ENCODE measurements around the gene KLRK1. TPM values are rescaled to one million over a fixed set of nuclear protein-coding genes. Genes with fewer than 3 reads are reported as not detected.

Gene KLRK1
- polyA plus RNA-seq, 1 of the 3 experiments (the other 2 are of a cell fraction): not detected

DNA sequence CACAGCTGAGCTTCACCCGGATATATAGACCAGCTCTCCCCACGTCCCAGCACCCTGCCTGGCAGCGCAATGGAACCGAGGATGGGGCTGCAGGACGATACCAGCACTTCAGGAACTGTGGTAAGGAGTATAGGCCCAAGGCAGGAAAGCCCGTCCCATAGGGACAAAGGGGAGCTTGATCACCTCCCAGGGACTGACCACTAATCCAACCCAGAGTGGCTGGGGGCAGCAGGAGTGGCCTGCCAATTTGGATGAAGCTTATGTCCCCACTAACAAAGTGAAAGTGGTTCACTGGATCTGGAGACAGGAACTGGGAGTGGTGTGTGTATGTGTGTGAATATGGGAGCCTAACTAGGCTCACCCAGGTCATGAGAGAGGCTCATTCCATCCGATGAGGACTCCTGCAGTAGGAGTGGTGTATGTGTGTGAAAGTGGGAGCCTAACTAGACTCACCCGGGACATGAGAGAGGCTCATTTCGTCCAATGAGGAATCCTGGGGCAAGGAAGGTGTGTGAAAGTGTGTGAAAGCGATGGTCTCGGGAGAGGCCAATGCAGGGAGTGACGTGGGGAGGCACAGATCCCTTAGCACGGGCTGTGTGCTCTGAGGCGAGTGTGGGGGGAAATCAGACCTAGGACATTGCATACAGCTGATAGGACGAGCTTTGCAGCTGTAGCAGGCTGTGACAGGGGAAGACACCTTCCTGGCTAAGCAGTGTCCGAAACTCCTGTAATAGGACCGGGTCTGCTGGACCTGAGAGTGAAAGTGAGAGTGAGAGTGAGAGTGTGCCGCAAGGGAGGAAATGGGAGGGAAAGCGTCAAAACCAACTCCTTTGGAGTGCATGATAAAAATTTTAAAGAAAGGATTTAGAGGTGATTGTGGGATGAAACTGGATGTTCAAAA lies 25.7 kb downstream of the KLRK1 start:
- Histone ChIP-seq H4K20me1 (ENCODE audit: insufficient read depth) (no peaks in the 10 kb centered on the region), H3K9me2 (no peaks in the 10 kb centered on the region), H3F3A (replicated peaks; ENCODE audit: insufficient read depth) (no peaks in the 10 kb centered on the region), H3K4me1 (ENCODE audit: control insufficient read depth in 1 of 2, insufficient read depth in 2 of 2, low read depth in 1 of 2, low read length in 1 of 2) (peaks cover 0 to 9% of the 10 kb centered on the region in 2 experiments; a peak in 1 of 4 replicates), H3K27ac (ENCODE audit: low read depth in 2 of 2, low read length in 1 of 2) (no peak overlapping the region), H3K36me3 (replicated peaks in 1 of 2; ENCODE audit: control insufficient read depth in 1 of 2, insufficient read depth in 2 of 2, low read length in 1 of 2) (no peaks in the 10 kb centered on the region), H3K9me3 (no peaks in the 10 kb centered on the region), H3K27me3 (ENCODE audit: insufficient read depth) (no peaks in the 10 kb centered on the region), H3K79me2 (ENCODE audit: insufficient read depth) (no peaks in the 10 kb centered on the region), H3K4me3 (ENCODE audit: low read depth in 2 of 2, low read length in 1 of 2) (peak overlapping the region; percentile 50 to 61), H3K9ac (0 out of 2 replicates have a peak overlapping the region, but pooled peaks have one; percentile 37), H2AFZ (ENCODE audit: low read depth) (peak overlapping the region; percentile 96), H3K4me2 (peak overlapping the region; percentile 78)
- POLR2A ChIA-PET: no interaction called here
- CTCF ChIA-PET: interaction anchor here (0.7 kb wide), 1 partner anchor 33 kb away, joined by 3 read pairs; no protein-coding TSS in a partner anchor
- DNase-seq: no peak
- TF ChIP-seq YY1 (IDR thresholded peaks at IDR 0.05; ENCODE audit: low read depth): no peak
- no peak for TF ChIP-seq CHD2 (IDR thresholded peaks at IDR 0.05; ENCODE audit: low read length, partially characterized antibody)
- no peak for TF ChIP-seq TEAD4 (IDR thresholded peaks at IDR 0.05; ENCODE audit: borderline replicate concordance, insufficient read depth)
- no peak for TF ChIP-seq USF2 (IDR thresholded peaks at IDR 0.05; ENCODE audit: borderline replicate concordance, low read depth, low read length)
- TF ChIP-seq JUND (IDR thresholded peaks at IDR 0.05): no peak
- TF ChIP-seq POLR2AphosphoS5 (IDR thresholded peaks at IDR 0.05; ENCODE audit: low read depth, low read length): no peak
- TF ChIP-seq ELF1 (IDR thresholded peaks at IDR 0.05): no peak
- TF ChIP-seq RAD21 (IDR thresholded peaks at IDR 0.05; ENCODE audit: low read length): no peak
- no peak for TF ChIP-seq EP300 (IDR thresholded peaks at IDR 0.05; ENCODE audit: borderline replicate concordance in 1 of 2, low read depth in 1 of 2, low read length in 1 of 2)
- TF ChIP-seq GATA2 (CRISPR knock-in tag; IDR thresholded peaks at IDR 0.05): no peak
- TF ChIP-seq NRF1 (IDR thresholded peaks at IDR 0.05; ENCODE audit: low read depth, low read length): no peak
- TF ChIP-seq RXRA (IDR thresholded peaks at IDR 0.05; ENCODE audit: borderline replicate concordance, low read depth): no peak
- no peak for TF ChIP-seq RCOR1 (IDR thresholded peaks at IDR 0.05; ENCODE audit: low read length)
- TF ChIP-seq SMC3 (IDR thresholded peaks at IDR 0.05; ENCODE audit: low read depth, low read length): no peak
- no peak for TF ChIP-seq TAF1 (IDR thresholded peaks at IDR 0.05; ENCODE audit: borderline replicate concordance, low read depth, low read length)
- TF ChIP-seq FOXM1 (IDR thresholded peaks at IDR 0.05; ENCODE audit: low read depth): no peak
- no peak for TF ChIP-seq TCF12 (IDR thresholded peaks at IDR 0.05)
- TF ChIP-seq MXI1 (IDR thresholded peaks at IDR 0.05; ENCODE audit: low read depth, low read length): no peak
- TF ChIP-seq FOXJ3 (CRISPR knock-in tag; IDR thresholded peaks at IDR 0.05): no peak
- no peak for TF ChIP-seq ZBTB33 (IDR thresholded peaks at IDR 0.05; ENCODE audit: borderline replicate concordance, low read depth)
- WGBS (ENCODE audit: low lambda C conversion rate): 79% methylated on average over 19 of the region's 19 CpGs

Data from SK-N-SH (cell line).